ENCODE measurements around the gene RAMP1. TPM values are rescaled to one million over a fixed set of nuclear protein-coding genes. Genes with fewer than 3 reads are reported as not detected.
"Not testable (repeated sequence)": the region's sequence is repeated elsewhere in the genome, so short reads cannot be mapped to it uniquely, and the experiment has no call there.

The RAMP1 gene
- total RNA-seq, 6 experiments from 2014 or later, result 0.38 to 1.3 (median 0.48) TPM; not detected in 1

DNA sequence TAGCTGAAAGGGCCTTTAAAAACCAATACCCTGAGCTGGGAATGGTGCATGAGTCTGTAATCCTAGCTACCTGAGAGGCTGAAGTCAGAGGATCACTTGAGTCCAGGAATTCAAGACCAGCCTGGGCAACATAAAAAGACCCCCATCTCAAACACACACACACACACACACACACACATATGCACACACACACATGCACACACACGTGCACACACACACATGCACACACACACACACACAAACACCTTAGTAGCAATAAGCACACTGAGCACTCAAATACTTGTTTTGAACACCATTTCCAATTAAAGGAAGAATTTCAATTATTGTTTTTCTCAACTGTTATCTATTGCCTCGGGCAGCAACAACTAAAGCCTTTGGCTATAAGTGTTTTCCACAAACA is 81.8 kb downstream of the RAMP1 start:
- Mint-ChIP-seq H3K27ac (no peak overlapping the region), H3K9me3 (peaks cover 16% of the 10 kb centered on the region), H3K27me3 (ENCODE audit: insufficient read depth) (peaks cover 10% of the 10 kb centered on the region), H3K4me3 (no peak overlapping the region), H3K4me1 (ENCODE audit: low read depth) (peaks cover 19% of the 10 kb centered on the region), H3K36me3 (ENCODE audit: low read depth) (peaks cover 6% of the 10 kb centered on the region)
- TF ChIP-seq CTCF (IDR thresholded peaks at IDR 0.05), result no peak
- no peak for DNase-seq

GRCh38 chr2:237942513-237942899 is 83.1 kb downstream of the RAMP1 start:
- no peak for TF ChIP-seq CTCF (IDR thresholded peaks at IDR 0.05)

DNA sequence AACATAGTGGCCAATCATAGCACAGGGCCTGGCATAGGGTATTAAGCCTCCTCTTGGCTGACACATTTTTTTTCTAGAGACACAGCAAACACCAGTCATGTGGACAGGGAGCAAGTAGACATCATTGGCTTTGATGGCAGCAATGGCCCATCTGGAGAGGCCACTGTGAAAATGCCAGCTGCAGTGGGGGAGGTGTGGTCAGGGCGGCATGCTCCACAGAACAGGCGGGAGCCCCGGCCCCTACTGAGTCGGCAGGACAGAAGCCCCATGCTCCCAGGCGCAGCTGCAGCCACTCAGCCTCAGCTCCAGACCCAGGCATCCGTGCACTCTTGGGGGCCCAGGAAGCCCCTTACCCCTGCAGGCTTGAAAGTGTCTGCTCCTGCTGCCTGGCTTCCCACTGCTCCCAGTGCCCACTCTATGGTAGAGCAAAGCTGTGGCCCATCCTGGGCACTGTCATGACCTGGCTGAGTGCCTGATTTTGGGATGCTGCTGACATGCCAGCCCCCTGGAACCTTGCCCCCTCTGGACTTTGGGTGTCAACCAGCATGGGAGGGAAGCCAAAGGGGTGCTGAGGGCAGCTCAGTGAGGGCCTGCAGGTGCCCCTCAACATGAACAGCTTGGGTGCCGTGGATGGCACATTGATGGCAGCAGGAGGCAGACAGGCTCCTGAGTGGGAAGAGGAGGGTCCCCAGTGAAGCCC is 84.1 kb downstream of the RAMP1 start:
- no peak for TF ChIP-seq CTCF (IDR thresholded peaks at IDR 0.05)
- no peak for DNase-seq
- Mint-ChIP-seq H3K36me3 (ENCODE audit: low read depth) (peaks cover 6% of the 10 kb centered on the region), H3K4me1 (ENCODE audit: low read depth) (peaks cover 23% of the 10 kb centered on the region), H3K9me3 (peaks cover 25% of the 10 kb centered on the region), H3K27ac (no peak overlapping the region), H3K4me3 (no peak overlapping the region), H3K27me3 (ENCODE audit: insufficient read depth) (peaks cover 16% of the 10 kb centered on the region)

More at GRCh38 chr2:237942513-237942899, 83.1 kb downstream of the RAMP1 start:
- no peak for DNase-seq
- no peak overlapping the region for H3K27ac Mint-ChIP-seq
- H3K9me3 Mint-ChIP-seq, result peaks cover 25% of the 10 kb centered on the region
- no peak overlapping the region for H3K4me3 Mint-ChIP-seq
- peaks cover 23% of the 10 kb centered on the region for H3K4me1 Mint-ChIP-seq (ENCODE audit: low read depth)
- peaks cover 6% of the 10 kb centered on the region for H3K36me3 Mint-ChIP-seq (ENCODE audit: low read depth)
- peaks cover 14% of the 10 kb centered on the region for H3K27me3 Mint-ChIP-seq (ENCODE audit: insufficient read depth)

GRCh38 chr2:237944302-237944701 is 84.9 kb downstream of the RAMP1 start:
- Mint-ChIP-seq H3K27me3 (ENCODE audit: insufficient read depth) (peaks cover 16% of the 10 kb centered on the region), H3K4me3 (no peak overlapping the region), H3K36me3 (ENCODE audit: low read depth) (peaks cover 6% of the 10 kb centered on the region), H3K4me1 (ENCODE audit: low read depth) (peaks cover 20% of the 10 kb centered on the region), H3K9me3 (peaks cover 25% of the 10 kb centered on the region), H3K27ac (no peak overlapping the region)
- DNase-seq, result no peak
- TF ChIP-seq CTCF (IDR thresholded peaks at IDR 0.05), result no peak

DNA sequence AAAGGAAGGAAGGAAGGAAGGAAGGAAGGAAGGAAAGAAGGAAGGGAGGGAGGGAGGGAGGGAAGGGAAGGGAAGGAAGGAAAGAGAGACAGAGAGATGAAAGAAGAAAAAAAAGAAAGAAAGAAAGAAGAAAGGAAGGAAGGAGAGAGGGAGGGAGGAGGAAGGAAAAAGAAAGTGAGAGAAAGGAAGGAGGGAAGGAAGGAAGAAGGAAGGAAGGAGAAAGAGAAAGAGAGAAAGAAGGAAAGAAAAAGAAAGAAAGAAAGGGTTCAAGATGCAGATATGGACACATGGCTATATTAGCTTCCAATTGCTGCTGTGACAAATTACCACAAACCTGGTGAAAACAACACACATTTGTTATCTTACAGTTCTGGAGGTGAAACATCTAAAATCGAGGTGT is 87.0 kb downstream of the RAMP1 start:
- Mint-ChIP-seq H3K9me3 (peaks cover 25% of the 10 kb centered on the region), H3K4me1 (ENCODE audit: low read depth) (peaks cover 10% of the 10 kb centered on the region), H3K36me3 (ENCODE audit: low read depth) (peaks cover 6% of the 10 kb centered on the region), H3K4me3 (no peak overlapping the region), H3K27me3 (ENCODE audit: insufficient read depth) (peaks cover 16% of the 10 kb centered on the region), H3K27ac (no peak overlapping the region)
- no peak for DNase-seq
- no peak for TF ChIP-seq CTCF (IDR thresholded peaks at IDR 0.05)

GRCh38 chr2:237951354-237951753 is 91.9 kb downstream of the RAMP1 start:
- H3K27me3 Mint-ChIP-seq (ENCODE audit: insufficient read depth), result peaks cover 27% of the 10 kb centered on the region
- H3K9me3 Mint-ChIP-seq; H3K4me3 Mint-ChIP-seq; H3K4me1 Mint-ChIP-seq (ENCODE audit: low read depth); H3K36me3 Mint-ChIP-seq (ENCODE audit: low read depth); H3K27ac Mint-ChIP-seq; DNase-seq: not testable (repeated sequence)

Data from HFFc6 (cell line).